NCI-H1105 (cell line): ENCODE data around the gene RHBDF2.

ENCODE experiments used
- DNase-seq: peaks from one replicate; lab custom pipeline; 2025; lab: John Stamatoyannopoulos, UW

Gene RHBDF2

GRCh38 chr17:76501827-76502307 lies 644 bp upstream of the RHBDF2 start:
- DNase-seq = no peak

GRCh38 chr17:76500747-76501017 lies 541 bp downstream of the RHBDF2 start:
- no peak for DNase-seq

GRCh38 chr17:76500074-76500746 lies 1.0 kb downstream of the RHBDF2 start:
- DNase-seq = no peak

GRCh38 chr17:76499267-76499667 lies 2.0 kb downstream of the RHBDF2 start:
- no peak for DNase-seq

- no peak for DNase-seq
These were observed 2.4 kb downstream of the RHBDF2 start for GRCh38 chr17:76498876-76499251.

- no peak for DNase-seq
These were observed 3.0 kb downstream of the RHBDF2 start for GRCh38 chr17:76497979-76498875.

GRCh38 chr17:76497699-76497978 lies 3.6 kb downstream of the RHBDF2 start:
- DNase-seq = no peak

GRCh38 chr17:76496464-76496863 lies 4.8 kb downstream of the RHBDF2 start:
- DNase-seq = no peak

- no peak for DNase-seq
These were observed 5.4 kb downstream of the RHBDF2 start for GRCh38 chr17:76495663-76496400.

GRCh38 chr17:76493505-76494167 lies 7.6 kb downstream of the RHBDF2 start:
- DNase-seq = no peak

- no peak for DNase-seq
These were observed 8.2 kb downstream of the RHBDF2 start for GRCh38 chr17:76492989-76493501.

- DNase-seq = no peak
These were observed 8.9 kb downstream of the RHBDF2 start for GRCh38 chr17:76492123-76492988.

GRCh38 chr17:76491271-76492122 lies 9.7 kb downstream of the RHBDF2 start:
- DNase-seq = no peak

- DNase-seq = no peak
These were observed 11.0 kb downstream of the RHBDF2 start for GRCh38 chr17:76490112-76490710.

GRCh38 chr17:76487451-76488192 lies 13.6 kb downstream of the RHBDF2 start:
- DNase-seq = no peak

- DNase-seq = no peak
These were observed 15.7 kb downstream of the RHBDF2 start for GRCh38 chr17:76485569-76485968.

GRCh38 chr17:76484228-76484725 lies 16.9 kb downstream of the RHBDF2 start:
- DNase-seq = no peak

- DNase-seq = no peak
These were observed 20.1 kb downstream of the RHBDF2 start for GRCh38 chr17:76481071-76481655.

- no peak for DNase-seq
These were observed 20.6 kb downstream of the RHBDF2 start for GRCh38 chr17:76480632-76481031.
